ENCODE results near the gene CLN6. TPM values are rescaled to one million over a fixed set of nuclear protein-coding genes. Genes with fewer than 3 reads are reported as not detected.

Gene CLN6
- polyA plus RNA-seq, 2 donors = 17.8 to 23.5 TPM

GRCh38 chr15:68272721-68273271, 43.3 kb upstream of the CLN6 start:
- no peaks in the 10 kb centered on the region for H3K27me3 ChIP-seq (ENCODE audit: control insufficient read depth in 1 of 2, insufficient read depth in 2 of 2, low read length in 2 of 2)
- WGBS, 2 donors = 44 to 69% methylated on average over 1 of the region's 1 CpG
- H3K36me3 ChIP-seq (ENCODE audit: control insufficient read depth in 2 of 2, insufficient read depth in 2 of 2, low read length in 1 of 2) = no peaks in the 10 kb centered on the region
- no peak overlapping the region for H3K4me3 ChIP-seq (ENCODE audit: low read depth in 1 of 2, low read length in 2 of 2)
- H3K4me1 ChIP-seq (ENCODE audit: control insufficient read depth in 2 of 2, insufficient read depth in 2 of 2, low read length in 1 of 2) = peaks cover 0 to 11% of the 10 kb centered on the region in 2 donors
- no peaks in the 10 kb centered on the region for H3K9me3 ChIP-seq (ENCODE audit: control insufficient read depth in 2 of 2, insufficient read depth in 1 of 2, low read depth in 1 of 2, low read length in 1 of 2)
- peak overlapping the region; percentile 94 to 96 for H3K27ac ChIP-seq (ENCODE audit: low read depth in 2 of 2, low read length in 1 of 2)

- Histone ChIP-seq H3K4me1 (ENCODE audit: control insufficient read depth in 2 of 2, insufficient read depth in 2 of 2, low read length in 1 of 2) (peaks cover 0 to 11% of the 10 kb centered on the region in 2 donors), H3K4me3 (ENCODE audit: low read depth in 1 of 2, low read length in 2 of 2) (no peak overlapping the region), H3K9me3 (ENCODE audit: control insufficient read depth in 2 of 2, insufficient read depth in 1 of 2, low read depth in 1 of 2, low read length in 1 of 2) (no peaks in the 10 kb centered on the region), H3K27ac (ENCODE audit: low read depth in 2 of 2, low read length in 1 of 2) (peak overlapping the region; percentile 94 to 96), H3K27me3 (ENCODE audit: control insufficient read depth in 1 of 2, insufficient read depth in 2 of 2, low read length in 2 of 2) (no peaks in the 10 kb centered on the region), H3K36me3 (ENCODE audit: control insufficient read depth in 2 of 2, insufficient read depth in 2 of 2, low read length in 1 of 2) (no peaks in the 10 kb centered on the region)
- 23 to 37% methylated on average over 11 of the region's 11 CpGs for WGBS, 2 donors
Measured at GRCh38 chr15:68271854-68272471, 42.4 kb upstream of the CLN6 start.

GRCh38 chr15:68268405-68268804, 38.9 kb upstream of the CLN6 start:
- H3K9me3 ChIP-seq (ENCODE audit: control insufficient read depth in 2 of 2, insufficient read depth in 1 of 2, low read depth in 1 of 2, low read length in 1 of 2) = no peaks in the 10 kb centered on the region
- no peaks in the 10 kb centered on the region for H3K36me3 ChIP-seq (ENCODE audit: control insufficient read depth in 2 of 2, insufficient read depth in 2 of 2, low read length in 1 of 2)
- no peak overlapping the region for H3K4me3 ChIP-seq (ENCODE audit: low read depth in 1 of 2, low read length in 2 of 2)
- peaks cover 0 to 8% of the 10 kb centered on the region in 2 donors for H3K4me1 ChIP-seq (ENCODE audit: control insufficient read depth in 2 of 2, insufficient read depth in 2 of 2, low read length in 1 of 2)
- H3K27me3 ChIP-seq (ENCODE audit: control insufficient read depth in 1 of 2, insufficient read depth in 2 of 2, low read length in 2 of 2) = no peaks in the 10 kb centered on the region
- H3K27ac ChIP-seq (ENCODE audit: low read depth in 2 of 2, low read length in 1 of 2) = no peak overlapping the region
- 22 to 25% methylated on average over 3 of the region's 3 CpGs for WGBS, 2 donors

DNA sequence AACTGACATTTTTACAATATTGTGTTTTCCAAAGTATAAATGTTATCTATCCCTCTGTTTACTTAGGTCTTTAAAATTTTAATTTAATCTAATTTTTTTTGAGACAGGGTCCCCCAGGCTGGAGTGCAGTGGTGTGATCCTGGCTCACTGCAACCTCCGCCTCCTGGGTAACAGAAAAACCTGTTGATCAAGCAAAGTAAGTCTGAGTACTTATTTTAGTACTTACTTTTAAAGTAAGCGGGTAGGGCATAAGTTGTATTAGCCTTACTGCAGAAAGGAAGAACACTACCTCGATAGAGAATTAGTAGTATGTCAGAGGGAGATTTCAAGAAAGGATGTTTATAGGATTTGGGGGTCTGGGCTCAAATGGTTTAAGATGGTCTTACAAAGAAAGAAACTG, 36.1 kb upstream of the CLN6 start:
- 48 to 56% methylated on average over 3 of the region's 3 CpGs for WGBS, 2 donors
- Histone ChIP-seq H3K27ac (ENCODE audit: low read depth in 2 of 2, low read length in 1 of 2) (peak overlapping the region in 1 of 2 donors; percentile 65), H3K27me3 (ENCODE audit: control insufficient read depth in 1 of 2, insufficient read depth in 2 of 2, low read length in 2 of 2) (no peaks in the 10 kb centered on the region), H3K4me1 (ENCODE audit: control insufficient read depth in 2 of 2, insufficient read depth in 2 of 2, low read length in 1 of 2) (no peaks in the 10 kb centered on the region), H3K4me3 (ENCODE audit: low read depth in 1 of 2, low read length in 2 of 2) (no peak overlapping the region), H3K9me3 (ENCODE audit: control insufficient read depth in 2 of 2, insufficient read depth in 1 of 2, low read depth in 1 of 2, low read length in 1 of 2) (no peaks in the 10 kb centered on the region), H3K36me3 (ENCODE audit: control insufficient read depth in 2 of 2, insufficient read depth in 2 of 2, low read length in 1 of 2) (no peaks in the 10 kb centered on the region)

GRCh38 chr15:68265081-68265480, 35.6 kb upstream of the CLN6 start:
- Histone ChIP-seq H3K27ac (ENCODE audit: low read depth in 2 of 2, low read length in 1 of 2) (no peak overlapping the region), H3K4me3 (ENCODE audit: low read depth in 1 of 2, low read length in 2 of 2) (no peak overlapping the region), H3K27me3 (ENCODE audit: control insufficient read depth in 1 of 2, insufficient read depth in 2 of 2, low read length in 2 of 2) (no peaks in the 10 kb centered on the region), H3K9me3 (ENCODE audit: control insufficient read depth in 2 of 2, insufficient read depth in 1 of 2, low read depth in 1 of 2, low read length in 1 of 2) (no peaks in the 10 kb centered on the region), H3K4me1 (ENCODE audit: control insufficient read depth in 2 of 2, insufficient read depth in 2 of 2, low read length in 1 of 2) (no peaks in the 10 kb centered on the region), H3K36me3 (ENCODE audit: control insufficient read depth in 2 of 2, insufficient read depth in 2 of 2, low read length in 1 of 2) (no peaks in the 10 kb centered on the region)
- 35 to 63% methylated on average over 4 of the region's 4 CpGs for WGBS, 2 donors

GRCh38 chr15:68264282-68264681, 34.8 kb upstream of the CLN6 start:
- Histone ChIP-seq H3K4me1 (ENCODE audit: control insufficient read depth in 2 of 2, insufficient read depth in 2 of 2, low read length in 1 of 2) (no peaks in the 10 kb centered on the region), H3K36me3 (ENCODE audit: control insufficient read depth in 2 of 2, insufficient read depth in 2 of 2, low read length in 1 of 2) (no peaks in the 10 kb centered on the region), H3K27me3 (ENCODE audit: control insufficient read depth in 1 of 2, insufficient read depth in 2 of 2, low read length in 2 of 2) (no peaks in the 10 kb centered on the region), H3K9me3 (ENCODE audit: control insufficient read depth in 2 of 2, insufficient read depth in 1 of 2, low read depth in 1 of 2, low read length in 1 of 2) (no peaks in the 10 kb centered on the region), H3K4me3 (ENCODE audit: low read depth in 1 of 2, low read length in 2 of 2) (no peak overlapping the region), H3K27ac (ENCODE audit: low read depth in 2 of 2, low read length in 1 of 2) (peak overlapping the region in 1 of 2 donors; percentile 47)
- WGBS, 2 donors = 46 to 53% methylated on average over 2 of the region's 2 CpGs

GRCh38 chr15:68262514-68263356, 33.2 kb upstream of the CLN6 start:
- Histone ChIP-seq H3K4me1 (ENCODE audit: control insufficient read depth in 2 of 2, insufficient read depth in 2 of 2, low read length in 1 of 2) (no peaks in the 10 kb centered on the region), H3K27me3 (ENCODE audit: control insufficient read depth in 1 of 2, insufficient read depth in 2 of 2, low read length in 2 of 2) (no peaks in the 10 kb centered on the region), H3K36me3 (ENCODE audit: control insufficient read depth in 2 of 2, insufficient read depth in 2 of 2, low read length in 1 of 2) (no peaks in the 10 kb centered on the region), H3K27ac (ENCODE audit: low read depth in 2 of 2, low read length in 1 of 2) (no peak overlapping the region), H3K4me3 (ENCODE audit: low read depth in 1 of 2, low read length in 2 of 2) (no peak overlapping the region), H3K9me3 (ENCODE audit: control insufficient read depth in 2 of 2, insufficient read depth in 1 of 2, low read depth in 1 of 2, low read length in 1 of 2) (no peaks in the 10 kb centered on the region)
- WGBS, 2 donors = 62 to 65% methylated on average over 5 of the region's 5 CpGs

- WGBS, 2 donors = 95 to 98% methylated on average over 3 of the region's 3 CpGs
- Histone ChIP-seq H3K27me3 (ENCODE audit: control insufficient read depth in 1 of 2, insufficient read depth in 2 of 2, low read length in 2 of 2) (no peaks in the 10 kb centered on the region), H3K27ac (ENCODE audit: low read depth in 2 of 2, low read length in 1 of 2) (no peak overlapping the region), H3K36me3 (ENCODE audit: control insufficient read depth in 2 of 2, insufficient read depth in 2 of 2, low read length in 1 of 2) (no peaks in the 10 kb centered on the region), H3K4me1 (ENCODE audit: control insufficient read depth in 2 of 2, insufficient read depth in 2 of 2, low read length in 1 of 2) (no peaks in the 10 kb centered on the region), H3K4me3 (ENCODE audit: low read depth in 1 of 2, low read length in 2 of 2) (no peak overlapping the region), H3K9me3 (ENCODE audit: control insufficient read depth in 2 of 2, insufficient read depth in 1 of 2, low read depth in 1 of 2, low read length in 1 of 2) (no peaks in the 10 kb centered on the region)
Measured at GRCh38 chr15:68261980-68262379, 32.5 kb upstream of the CLN6 start.

DNA sequence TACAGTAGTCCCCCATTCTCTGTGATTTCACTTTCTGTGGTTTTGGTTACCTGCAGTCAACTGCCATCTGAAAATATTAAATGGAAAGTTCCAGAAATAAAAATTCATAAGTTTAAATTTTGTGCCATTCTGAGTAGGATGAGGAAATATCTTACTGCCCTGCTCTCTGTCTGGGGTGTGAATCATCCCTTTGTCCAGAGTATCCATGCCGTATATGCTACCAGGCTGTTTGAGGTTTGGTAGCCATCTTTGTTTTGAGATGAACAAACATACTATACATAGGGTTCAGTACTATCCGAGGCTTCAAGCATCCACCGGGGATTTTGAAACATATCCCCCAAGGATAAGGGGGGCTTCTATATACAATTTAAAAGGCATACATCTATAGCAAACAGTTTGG, 31.7 kb upstream of the CLN6 start:
- no peaks in the 10 kb centered on the region for H3K36me3 ChIP-seq (ENCODE audit: control insufficient read depth in 2 of 2, insufficient read depth in 2 of 2, low read length in 1 of 2)
- WGBS, 2 donors = 85 to 90% methylated on average over 3 of the region's 3 CpGs

More for the DNA sequence above, 31.7 kb upstream of the CLN6 start:
- Histone ChIP-seq H3K27ac (ENCODE audit: low read depth in 2 of 2, low read length in 1 of 2) (no peak overlapping the region), H3K4me3 (ENCODE audit: low read depth in 1 of 2, low read length in 2 of 2) (no peak overlapping the region), H3K9me3 (ENCODE audit: control insufficient read depth in 2 of 2, insufficient read depth in 1 of 2, low read depth in 1 of 2, low read length in 1 of 2) (no peaks in the 10 kb centered on the region), H3K4me1 (ENCODE audit: control insufficient read depth in 2 of 2, insufficient read depth in 2 of 2, low read length in 1 of 2) (no peaks in the 10 kb centered on the region), H3K27me3 (ENCODE audit: control insufficient read depth in 1 of 2, insufficient read depth in 2 of 2, low read length in 2 of 2) (no peaks in the 10 kb centered on the region)
